ENCODE measurements around the gene BMP5.

DNA sequence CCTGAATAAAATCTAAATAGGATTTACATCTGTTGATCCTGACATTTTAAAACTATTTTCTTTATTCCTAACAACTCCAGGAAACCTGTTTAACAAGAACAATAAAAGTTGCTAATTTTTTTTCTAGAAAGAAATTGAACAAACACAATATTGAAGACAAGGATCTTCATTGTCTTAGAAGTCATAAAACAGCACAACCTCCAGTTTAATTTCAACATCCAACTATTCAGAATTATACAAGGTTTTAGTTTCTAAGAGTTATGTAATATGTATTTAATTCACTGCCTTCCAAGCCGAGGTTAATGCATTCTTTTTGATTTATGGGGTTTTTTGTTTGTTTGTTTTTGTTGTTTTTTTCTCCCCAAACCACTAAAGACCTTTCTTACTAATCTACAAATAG, 7.2 kb downstream of the BMP5 start:
- TF ChIP-seq BACH2 (CRISPR knock-in tag; IDR thresholded peaks at IDR 0.05; ENCODE audit: borderline replicate concordance) = no peak
- TF ChIP-seq, protein P1, sequence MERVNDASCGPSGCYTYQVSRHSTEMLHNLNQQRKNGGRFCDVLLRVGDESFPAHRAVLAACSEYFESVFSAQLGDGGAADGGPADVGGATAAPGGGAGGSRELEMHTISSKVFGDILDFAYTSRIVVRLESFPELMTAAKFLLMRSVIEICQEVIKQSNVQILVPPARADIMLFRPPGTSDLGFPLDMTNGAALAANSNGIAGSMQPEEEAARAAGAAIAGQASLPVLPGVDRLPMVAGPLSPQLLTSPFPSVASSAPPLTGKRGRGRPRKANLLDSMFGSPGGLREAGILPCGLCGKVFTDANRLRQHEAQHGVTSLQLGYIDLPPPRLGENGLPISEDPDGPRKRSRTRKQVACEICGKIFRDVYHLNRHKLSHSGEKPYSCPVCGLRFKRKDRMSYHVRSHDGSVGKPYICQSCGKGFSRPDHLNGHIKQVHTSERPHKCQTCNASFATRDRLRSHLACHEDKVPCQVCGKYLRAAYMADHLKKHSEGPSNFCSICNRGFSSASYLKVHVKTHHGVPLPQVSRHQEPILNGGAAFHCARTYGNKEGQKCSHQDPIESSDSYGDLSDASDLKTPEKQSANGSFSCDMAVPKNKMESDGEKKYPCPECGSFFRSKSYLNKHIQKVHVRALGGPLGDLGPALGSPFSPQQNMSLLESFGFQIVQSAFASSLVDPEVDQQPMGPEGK (CRISPR knock-in tag; IDR thresholded peaks at IDR 0.05; ENCODE audit: borderline replicate concordance) = no peak

All from SK-N-SH treated with all-trans-retinoic acid at 6 μM for 48 hours (cell line).